Gastroesophageal sphincter (tissue), 3 donors: Measurements from ENCODE around the gene SMPDL3A.

ENCODE experiments used
- EP300 ChIP-seq: sonication (generic); formaldehyde crosslinking; IDR thresholded peaks from one replicate; pipeline ENCODE4 v1.6.1; 2017; ENCODE audit warnings: antibody characterized with exemption, mild to moderate bottlenecking
- POLR2A ChIP-seq, 2 donors: fragments of 450-650 bp; IDR thresholded peaks; one replicate each; pipeline ENCODE4 v1.6.1; 2017; ENCODE audit warnings: antibody characterized with exemption in 2 of 2, mild to moderate bottlenecking in 2 of 2, moderate library complexity in 1 of 2
- POLR2AphosphoS5 ChIP-seq: sonication (generic); formaldehyde crosslinking; IDR thresholded peaks from one replicate; pipeline ENCODE4 v1.6.1; 2017; ENCODE audit warnings: antibody characterized with exemption
- TF ChIP-seq, protein P1 (sequence below), 4 experiments: fragments of 200-600 bp in 2 of 4; fragments of 450-650 bp in 2 of 4; sonication (generic) in 1 of 4; IDR thresholded peaks; one replicate each; pipeline ENCODE4 v1.5.1; 2017 to 2019; ENCODE audit warnings: antibody characterized with exemption in 4 of 4, mild to moderate bottlenecking in 2 of 4, moderate library complexity in 2 of 4

DNA sequence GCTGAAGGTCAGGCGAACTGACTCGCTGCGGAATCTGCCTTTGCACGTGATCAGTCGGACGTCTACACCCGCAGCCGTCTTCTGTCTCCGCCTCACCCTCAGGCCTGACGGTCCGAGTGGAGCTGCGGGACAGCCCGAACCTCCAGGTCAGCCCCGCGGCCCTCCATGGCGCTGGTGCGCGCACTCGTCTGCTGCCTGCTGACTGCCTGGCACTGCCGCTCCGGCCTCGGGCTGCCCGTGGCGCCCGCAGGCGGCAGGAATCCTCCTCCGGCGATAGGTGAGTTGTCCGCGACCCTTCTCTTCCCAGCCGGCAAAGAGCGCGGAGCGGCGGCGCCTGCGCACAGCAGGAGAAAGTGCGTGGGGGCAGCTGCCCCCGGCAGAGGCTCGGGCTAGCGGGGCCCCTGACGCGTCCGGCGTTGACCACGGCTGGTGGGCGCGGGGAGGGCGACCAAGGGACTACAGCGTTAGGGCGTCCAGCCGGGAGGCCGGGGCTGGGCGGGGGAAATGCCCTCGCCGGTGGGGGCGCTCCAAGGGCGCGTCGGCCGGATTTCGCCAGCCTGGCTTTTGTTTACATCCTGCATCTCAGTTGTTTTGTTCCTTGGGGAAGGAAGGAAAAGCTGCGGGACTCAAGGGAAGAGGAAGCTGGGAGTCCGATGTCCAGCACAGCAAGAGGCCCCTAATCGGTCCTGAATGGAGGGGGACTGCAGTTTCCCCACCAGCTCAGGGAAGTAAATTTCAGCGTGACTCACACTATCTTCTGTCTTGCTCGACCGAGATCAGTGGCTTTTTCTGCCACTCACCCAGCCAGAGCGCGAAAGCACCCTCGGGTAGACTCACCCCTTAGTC, at the start of gene SMPDL3A:
- TF ChIP-seq, protein P1, sequence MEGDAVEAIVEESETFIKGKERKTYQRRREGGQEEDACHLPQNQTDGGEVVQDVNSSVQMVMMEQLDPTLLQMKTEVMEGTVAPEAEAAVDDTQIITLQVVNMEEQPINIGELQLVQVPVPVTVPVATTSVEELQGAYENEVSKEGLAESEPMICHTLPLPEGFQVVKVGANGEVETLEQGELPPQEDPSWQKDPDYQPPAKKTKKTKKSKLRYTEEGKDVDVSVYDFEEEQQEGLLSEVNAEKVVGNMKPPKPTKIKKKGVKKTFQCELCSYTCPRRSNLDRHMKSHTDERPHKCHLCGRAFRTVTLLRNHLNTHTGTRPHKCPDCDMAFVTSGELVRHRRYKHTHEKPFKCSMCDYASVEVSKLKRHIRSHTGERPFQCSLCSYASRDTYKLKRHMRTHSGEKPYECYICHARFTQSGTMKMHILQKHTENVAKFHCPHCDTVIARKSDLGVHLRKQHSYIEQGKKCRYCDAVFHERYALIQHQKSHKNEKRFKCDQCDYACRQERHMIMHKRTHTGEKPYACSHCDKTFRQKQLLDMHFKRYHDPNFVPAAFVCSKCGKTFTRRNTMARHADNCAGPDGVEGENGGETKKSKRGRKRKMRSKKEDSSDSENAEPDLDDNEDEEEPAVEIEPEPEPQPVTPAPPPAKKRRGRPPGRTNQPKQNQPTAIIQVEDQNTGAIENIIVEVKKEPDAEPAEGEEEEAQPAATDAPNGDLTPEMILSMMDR (IDR thresholded peaks at IDR 0.05): peak in 3 of 4 experiments; percentile 25 to 73 (median 48)
- TF ChIP-seq POLR2A (IDR thresholded peaks at IDR 0.05) (peak; percentile 61 to 65), POLR2AphosphoS5 (peak; percentile 63), EP300 (no peak)
